CD8-positive, alpha-beta memory T cell (primary cell): ENCODE measurements around the gene PLPPR5. TPM values are rescaled to one million over a fixed set of nuclear protein-coding genes. Genes with fewer than 3 reads are reported as not detected.
A peak's percentile ranks its signal among the peaks of the same experiment; 100 is the strongest.

ENCODE experiments used
- CTCF ChIA-PET: fragments of 350-600 bp; sonication (Branson Sonifier 250); formaldehyde crosslinking; loops from one replicate; lab custom pipeline; 2021; ENCODE audit warnings: antibody characterized with exemption; lab: Charles Lee
- POLR2A ChIA-PET: fragments of 350-600 bp; sonication (Branson Sonifier 250); formaldehyde crosslinking; loops from one replicate; lab custom pipeline; 2021; ENCODE audit warnings: antibody characterized with exemption; lab: Charles Lee
- DNase-seq, 5 donors: peaks; one replicate each; pipeline versions ENCODE4 v3.0.0 to v3.0.0-alpha.2; 2020 to 2022; ENCODE audit warnings: mixed read lengths in 1 of 5
- H3K27ac ChIP-seq: one replicate; pipeline ENCODE4 v1.7.0; 2013; ENCODE audit warnings: low read depth, mild to moderate bottlenecking, low read length, moderate library complexity
- H3K27me3 ChIP-seq: 2 replicates; pipeline ENCODE4 v1.7.0; 2013; ENCODE audit warnings: low read length, mild to moderate bottlenecking; ENCODE audit not compliant: insufficient read depth, poor library complexity, severe bottlenecking
- H3K36me3 ChIP-seq: 2 replicates; pipeline ENCODE4 v1.7.0; 2013; ENCODE audit warnings: mild to moderate bottlenecking, low read length, moderate library complexity; ENCODE audit not compliant: insufficient read depth
- H3K4me1 ChIP-seq: 2 replicates; pipeline ENCODE4 v1.7.0; 2013; ENCODE audit warnings: mild to moderate bottlenecking, low read length, moderate library complexity; ENCODE audit not compliant: insufficient read depth
- H3K4me3 ChIP-seq: 2 replicates; pipeline ENCODE4 v1.7.0; 2013; ENCODE audit warnings: mild to moderate bottlenecking, low read length
- H3K9me3 ChIP-seq: 2 replicates; pipeline ENCODE4 v1.7.0; 2013; ENCODE audit warnings: mild to moderate bottlenecking, low read length
- H3K27ac Mint-ChIP-seq, 8 donors: one replicate each; pipeline ENCODE4 v1.8.0; 2020 to 2021; ENCODE audit warnings: mixed read lengths in 8 of 8, mild to moderate bottlenecking in 6 of 8, inconsistent platforms in 3 of 8, moderate library complexity in 3 of 8
- H3K27me3 Mint-ChIP-seq, 2 donors: one replicate each; pipeline ENCODE4 v1.8.0; 2020 to 2021; ENCODE audit warnings: mixed read lengths in 2 of 2, mild to moderate bottlenecking in 1 of 2, moderate library complexity in 1 of 2
- H3K36me3 Mint-ChIP-seq, 3 donors: one replicate each; pipeline ENCODE4 v1.8.0; 2020 to 2021; ENCODE audit warnings: mixed read lengths in 3 of 3, inconsistent platforms in 1 of 3, mild to moderate bottlenecking in 1 of 3
- H3K4me1 Mint-ChIP-seq, 3 donors: one replicate each; pipeline ENCODE4 v1.8.0; 2020 to 2021; ENCODE audit warnings: mixed read lengths in 3 of 3, inconsistent platforms in 1 of 3, mild to moderate bottlenecking in 1 of 3
- H3K4me3 Mint-ChIP-seq, 7 donors: one replicate each; pipeline ENCODE4 v1.8.0; 2020 to 2021; ENCODE audit warnings: mixed read lengths in 7 of 7, mild to moderate bottlenecking in 6 of 7, moderate library complexity in 4 of 7, inconsistent platforms in 2 of 7
- H3K9me3 Mint-ChIP-seq, 5 donors: one replicate each; pipeline ENCODE4 v1.8.0; 2020 to 2022; ENCODE audit warnings: mixed read lengths in 5 of 5, mild to moderate bottlenecking in 3 of 5, moderate library complexity in 2 of 5, inconsistent platforms in 1 of 5
- polyA plus RNA-seq: library from polyadenylated mRNA; unstranded; fragments of 300-500 nt; fragmentation: Illumina TruSeq; gene quantifications from one replicate; pipeline ENCODE4 v1.2.3, GENCODE V29; 2021
- total RNA-seq, 2 experiments: library from RNA; stranded (reverse); gene quantifications; one replicate each; pipeline ENCODE4 v1.2.3, GENCODE V29; 2021

The PLPPR5 gene
- total and polyA plus RNA-seq, 3 experiments from 2014 or later: not detected

DNA sequence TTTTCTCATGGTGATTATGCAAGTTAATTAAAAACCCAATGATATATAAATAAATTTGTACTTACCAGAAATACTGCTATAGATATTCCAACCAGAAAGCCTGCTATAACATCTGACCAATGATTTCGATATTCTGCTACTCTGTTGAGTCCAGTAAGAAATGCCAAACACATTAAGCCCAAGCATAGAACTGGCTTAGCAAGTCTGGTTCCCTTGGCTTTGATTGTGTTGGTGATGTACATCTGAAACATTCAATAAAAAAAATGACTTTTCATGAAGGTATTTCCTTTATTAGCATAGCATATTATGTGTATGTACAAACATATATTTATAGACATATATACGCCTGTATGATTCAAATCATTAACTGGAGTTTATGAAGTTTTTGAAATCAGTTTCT is 82.8 kb downstream of the PLPPR5 start:
- CTCF ChIA-PET: no interaction called here
- POLR2A ChIA-PET: no interaction called here

DNA sequence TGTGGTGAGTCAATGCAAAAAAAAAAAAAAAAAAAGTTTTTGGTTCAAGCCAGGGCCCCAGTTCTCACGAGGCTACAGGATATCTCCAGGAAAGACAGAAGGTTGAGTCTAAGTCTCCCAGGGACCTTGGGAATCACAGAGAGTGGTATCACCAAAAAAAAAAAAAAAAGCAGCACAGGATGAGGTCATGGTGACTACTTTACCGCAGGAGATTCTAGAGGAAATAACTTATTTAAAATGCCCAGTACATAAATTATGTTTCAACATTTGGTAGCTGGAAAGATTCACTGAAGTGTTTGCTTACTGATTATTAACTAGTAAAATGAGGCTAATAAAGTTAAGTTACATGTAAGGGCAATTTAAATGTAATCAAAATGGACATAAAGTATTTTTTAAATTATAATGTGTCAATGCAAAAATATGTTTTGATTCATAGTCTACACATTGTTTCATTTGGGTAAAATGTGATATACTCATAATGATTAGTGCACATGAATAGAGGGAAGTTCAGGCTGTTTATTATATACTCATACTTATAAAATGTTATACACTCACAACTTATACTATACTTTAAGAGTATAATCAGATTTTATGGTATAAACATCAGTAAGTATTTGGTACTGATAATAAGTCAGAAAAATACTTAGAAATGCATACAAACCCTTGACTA is 84.1 kb downstream of the PLPPR5 start:
- Mint-ChIP-seq H3K36me3 (peaks cover 0 to 2% (median 0%) of the 10 kb centered on the region in 3 donors), H3K27ac (no peak overlapping the region), H3K4me3 (no peak overlapping the region), H3K4me1 (peaks cover 5 to 9% (median 6%) of the 10 kb centered on the region in 3 donors), H3K27me3 (no peaks in the 10 kb centered on the region), H3K9me3 (no peaks in the 10 kb centered on the region)
- POLR2A ChIA-PET: no interaction called here
- DNase-seq: no peak
- Histone ChIP-seq H3K4me3 (no peak overlapping the region), H3K4me1 (no peaks in the 10 kb centered on the region), H3K9me3 (no peaks in the 10 kb centered on the region), H3K36me3 (no peaks in the 10 kb centered on the region), H3K27ac (no peak overlapping the region), H3K27me3 (no peaks in the 10 kb centered on the region)
- CTCF ChIA-PET: no interaction called here

More for the DNA sequence above, 82.8 kb downstream of the PLPPR5 start:
- Mint-ChIP-seq H3K4me3 (no peak overlapping the region), H3K27ac (no peak overlapping the region), H3K9me3 (no peaks in the 10 kb centered on the region), H3K4me1 (peaks cover 5 to 9% (median 6%) of the 10 kb centered on the region in 3 donors), H3K27me3 (no peaks in the 10 kb centered on the region), H3K36me3 (peaks cover 0 to 2% (median 0%) of the 10 kb centered on the region in 3 donors)
- Histone ChIP-seq H3K27ac (no peak overlapping the region), H3K27me3 (no peaks in the 10 kb centered on the region), H3K4me1 (no peaks in the 10 kb centered on the region), H3K9me3 (no peaks in the 10 kb centered on the region), H3K4me3 (no peak overlapping the region), H3K36me3 (no peaks in the 10 kb centered on the region)
- no peak for DNase-seq

DNA sequence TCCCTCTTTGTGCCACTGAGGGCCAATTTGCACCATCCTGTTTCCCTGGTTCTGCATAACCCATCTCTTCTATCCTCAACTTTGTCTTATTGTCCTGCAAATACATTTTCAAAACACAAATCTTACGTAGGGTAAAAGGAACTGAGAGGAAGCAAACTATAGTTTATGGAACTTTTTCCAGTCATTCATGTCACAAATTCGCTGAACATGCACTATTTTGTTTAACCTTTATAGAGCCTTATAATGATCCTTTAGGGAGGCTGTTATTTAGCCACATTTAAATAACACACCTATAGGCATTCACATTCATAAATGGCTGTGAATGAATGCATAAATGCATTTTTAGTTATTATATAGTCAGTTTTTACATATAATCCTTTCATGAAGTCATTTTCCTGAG is 85.0 kb downstream of the PLPPR5 start:
- ChIA-PET CTCF (no interaction called here), POLR2A (no interaction called here)
- no peaks in the 10 kb centered on the region for H3K4me1 ChIP-seq
- H3K27ac ChIP-seq: no peak overlapping the region
- no peaks in the 10 kb centered on the region for H3K27me3 Mint-ChIP-seq
- no peak overlapping the region for H3K4me3 Mint-ChIP-seq
- peaks cover 5 to 9% (median 6%) of the 10 kb centered on the region in 3 donors for H3K4me1 Mint-ChIP-seq
- no peak overlapping the region for H3K4me3 ChIP-seq
- no peak overlapping the region for H3K27ac Mint-ChIP-seq
- H3K36me3 Mint-ChIP-seq: peaks cover 0 to 2% (median 0%) of the 10 kb centered on the region in 3 donors
- H3K9me3 Mint-ChIP-seq: no peaks in the 10 kb centered on the region
- H3K36me3 ChIP-seq: no peaks in the 10 kb centered on the region
- H3K9me3 ChIP-seq: no peaks in the 10 kb centered on the region
- no peak for DNase-seq
- no peaks in the 10 kb centered on the region for H3K27me3 ChIP-seq

DNA sequence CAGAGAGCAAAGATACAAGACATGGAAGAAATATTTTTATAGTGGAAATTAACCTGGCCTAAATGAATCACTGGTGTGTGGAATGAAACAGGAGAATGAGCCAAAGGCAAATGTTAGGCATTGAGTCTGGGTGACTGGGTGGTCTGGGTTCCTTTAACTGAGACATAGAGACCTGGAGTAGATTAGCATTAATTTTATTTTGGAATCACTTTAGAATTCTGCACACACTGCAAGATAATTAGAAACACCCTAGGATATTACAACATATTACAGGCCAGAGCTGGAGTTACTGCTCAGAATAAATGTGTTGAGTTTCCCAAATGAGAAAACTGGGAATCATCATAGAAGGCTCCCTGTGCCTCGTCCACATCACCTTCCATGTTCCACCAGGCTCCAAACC is 85.5 kb downstream of the PLPPR5 start:
- Mint-ChIP-seq H3K27me3 (no peaks in the 10 kb centered on the region), H3K4me1 (peaks cover 5 to 9% (median 6%) of the 10 kb centered on the region in 3 donors), H3K4me3 (no peak overlapping the region), H3K9me3 (no peaks in the 10 kb centered on the region), H3K27ac (peak overlapping the region in 1 of 8 donors; percentile 52), H3K36me3 (peaks cover 0 to 2% (median 0%) of the 10 kb centered on the region in 3 donors)
- POLR2A ChIA-PET: no interaction called here
- Histone ChIP-seq H3K4me1 (no peaks in the 10 kb centered on the region), H3K27ac (no peak overlapping the region), H3K27me3 (no peaks in the 10 kb centered on the region), H3K9me3 (no peaks in the 10 kb centered on the region), H3K4me3 (no peak overlapping the region), H3K36me3 (no peaks in the 10 kb centered on the region)
- DNase-seq: no peak
- CTCF ChIA-PET: no interaction called here

DNA sequence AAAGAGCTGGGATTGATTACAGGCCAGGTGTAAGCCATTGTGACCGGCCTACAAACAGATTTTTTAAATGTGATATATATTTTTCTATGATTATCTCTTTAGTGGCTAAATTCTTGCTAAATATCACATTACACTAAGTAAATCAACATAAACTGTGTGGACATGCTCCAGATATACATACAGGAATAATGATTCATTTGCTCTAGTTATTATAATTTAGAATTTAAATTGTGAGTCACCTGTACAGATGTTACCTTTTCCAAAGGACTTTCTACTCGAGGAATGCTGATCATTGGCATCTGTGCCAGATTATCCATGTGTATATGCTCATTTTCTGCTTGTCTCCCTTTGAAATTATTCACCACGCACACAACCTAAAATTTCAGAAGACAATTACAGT is 90.1 kb downstream of the PLPPR5 start:
- no peak overlapping the region for H3K27ac ChIP-seq

DNA sequence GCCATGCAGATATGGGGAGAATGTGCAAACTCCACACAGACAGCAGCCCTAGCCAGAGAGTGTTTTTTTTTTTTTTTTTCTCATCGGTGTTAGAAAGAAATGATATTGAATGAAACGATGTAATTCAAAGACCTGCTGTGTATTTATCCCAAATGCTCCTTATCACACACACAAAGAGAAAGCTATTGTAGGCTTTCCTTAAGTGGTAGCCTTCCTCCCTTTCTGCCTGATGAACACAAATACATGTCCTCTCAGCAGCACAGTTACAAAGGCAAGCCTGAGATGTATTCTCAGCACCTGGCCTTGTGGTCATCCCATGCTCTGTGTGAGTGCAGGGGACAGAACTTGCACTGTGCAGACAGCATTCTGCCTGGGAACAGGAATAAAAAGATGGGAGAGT is 93.8 kb downstream of the PLPPR5 start:
- POLR2A ChIA-PET: no interaction called here
- Mint-ChIP-seq H3K4me1 (no peaks in the 10 kb centered on the region), H3K27me3 (peaks cover 0 to 3% of the 10 kb centered on the region in 2 donors), H3K27ac (no peak overlapping the region), H3K36me3 (peaks cover 0 to 14% (median 0%) of the 10 kb centered on the region in 3 donors), H3K4me3 (no peak overlapping the region), H3K9me3 (peaks cover 0 to 4% (median 2%) of the 10 kb centered on the region in 5 donors)
- CTCF ChIA-PET: no interaction called here
- Histone ChIP-seq H3K27ac (no peak overlapping the region), H3K4me3 (no peak overlapping the region), H3K27me3 (no peaks in the 10 kb centered on the region), H3K9me3 (no peaks in the 10 kb centered on the region), H3K36me3 (no peaks in the 10 kb centered on the region), H3K4me1 (no peaks in the 10 kb centered on the region)
- no peak for DNase-seq

More for the DNA sequence above, 90.1 kb downstream of the PLPPR5 start:
- Mint-ChIP-seq H3K36me3 (peaks cover 0 to 14% (median 2%) of the 10 kb centered on the region in 3 donors), H3K4me3 (no peak overlapping the region), H3K27me3 (peaks cover 0 to 3% of the 10 kb centered on the region in 2 donors), H3K4me1 (peaks cover 2 to 5% (median 3%) of the 10 kb centered on the region in 3 donors), H3K9me3 (peaks cover 0 to 4% (median 2%) of the 10 kb centered on the region in 5 donors), H3K27ac (no peak overlapping the region)
- POLR2A ChIA-PET: no interaction called here
- no peak for DNase-seq
- Histone ChIP-seq H3K36me3 (no peaks in the 10 kb centered on the region), H3K27me3 (no peaks in the 10 kb centered on the region), H3K4me1 (no peaks in the 10 kb centered on the region), H3K9me3 (no peaks in the 10 kb centered on the region), H3K4me3 (no peak overlapping the region)
- CTCF ChIA-PET: no interaction called here

DNA sequence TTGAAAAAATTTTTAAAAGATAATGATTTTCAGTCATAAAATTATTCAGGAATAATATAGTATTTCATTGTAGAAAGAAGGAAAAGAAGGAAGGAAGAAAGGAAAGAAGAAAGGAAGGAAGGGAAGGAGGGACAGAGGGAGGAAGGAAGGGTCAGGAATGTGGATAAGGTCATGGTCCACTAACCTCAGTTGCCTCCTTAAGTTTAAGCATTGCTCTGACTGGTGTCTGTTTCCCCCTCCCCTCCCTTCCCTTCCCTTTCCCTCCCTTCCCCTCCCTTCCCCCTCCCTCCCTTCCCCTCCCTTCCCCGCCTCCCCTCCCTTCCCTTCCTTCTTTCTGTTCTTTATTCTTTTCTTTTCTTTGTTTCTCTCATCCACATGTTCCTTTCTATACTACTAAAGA is 95.7 kb downstream of the PLPPR5 start:
- H3K27me3 ChIP-seq: no peaks in the 10 kb centered on the region
- no peaks in the 10 kb centered on the region for H3K36me3 ChIP-seq
- POLR2A ChIA-PET: interaction anchor here (0.6 kb wide), 1 partner anchor 8 kb away, joined by 3 read pairs; no protein-coding TSS in a partner anchor
- DNase-seq: no peak
- peaks cover 0 to 14% (median 0%) of the 10 kb centered on the region in 3 donors for H3K36me3 Mint-ChIP-seq
- H3K27me3 Mint-ChIP-seq: peaks cover 0 to 3% of the 10 kb centered on the region in 2 donors
- H3K4me3 ChIP-seq: no peak overlapping the region
- peaks cover 0 to 4% (median 2%) of the 10 kb centered on the region in 5 donors for H3K9me3 Mint-ChIP-seq
- no peaks in the 10 kb centered on the region for H3K4me1 ChIP-seq
- no peak overlapping the region for H3K4me3 Mint-ChIP-seq
- CTCF ChIA-PET: no interaction called here
- H3K4me1 Mint-ChIP-seq: no peaks in the 10 kb centered on the region
- no peaks in the 10 kb centered on the region for H3K9me3 ChIP-seq
- H3K27ac Mint-ChIP-seq: no peak overlapping the region
- no peak overlapping the region for H3K27ac ChIP-seq

DNA sequence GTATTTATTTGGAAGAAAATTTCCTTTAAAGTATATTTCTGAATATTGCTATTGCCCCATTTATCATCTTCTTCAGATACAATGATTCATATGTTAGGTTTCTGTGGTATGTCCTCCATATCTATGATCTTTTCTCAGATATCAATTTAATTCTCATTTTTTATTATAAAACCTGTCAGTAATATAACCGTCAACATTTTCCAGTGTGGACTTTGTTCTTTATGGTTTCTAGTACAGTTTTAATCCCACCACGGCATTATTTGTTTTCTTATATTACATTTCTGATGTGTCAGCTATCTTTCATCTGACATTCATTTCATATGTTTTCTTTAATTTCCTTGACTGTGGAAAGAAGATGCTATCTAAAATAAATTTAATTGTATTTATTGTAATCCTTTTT is 97.9 kb downstream of the PLPPR5 start:
- CTCF ChIA-PET: no interaction called here
- Histone ChIP-seq H3K9me3 (no peaks in the 10 kb centered on the region), H3K36me3 (no peaks in the 10 kb centered on the region), H3K4me1 (no peaks in the 10 kb centered on the region), H3K27ac (no peak overlapping the region), H3K4me3 (no peak overlapping the region), H3K27me3 (no peaks in the 10 kb centered on the region)
- Mint-ChIP-seq H3K4me1 (no peaks in the 10 kb centered on the region), H3K36me3 (peaks cover 0 to 7% (median 0%) of the 10 kb centered on the region in 3 donors), H3K9me3 (peaks cover 0 to 4% (median 2%) of the 10 kb centered on the region in 5 donors), H3K27me3 (peaks cover 0 to 2% of the 10 kb centered on the region in 2 donors), H3K4me3 (no peak overlapping the region), H3K27ac (no peak overlapping the region)
- DNase-seq: no peak
- POLR2A ChIA-PET: no interaction called here
